Measurements from ENCODE around the gene SOX10.

The SOX10 gene

DNA sequence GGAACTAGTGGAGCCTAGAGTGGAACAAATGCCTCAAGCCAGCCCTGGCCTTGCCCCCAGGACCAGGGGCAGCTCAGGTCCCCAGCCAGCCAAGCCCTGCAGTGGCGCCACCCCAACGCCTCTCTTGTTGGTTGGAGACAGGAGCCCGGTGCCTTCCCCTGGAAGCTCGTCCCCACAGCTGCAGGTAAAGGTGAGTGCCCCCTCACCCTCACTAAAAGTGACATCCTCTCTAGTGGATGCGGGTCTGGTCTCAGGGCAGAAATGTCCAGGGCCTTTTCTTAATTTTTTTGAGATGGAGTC is 56.8 kb downstream of the SOX10 start:
- CTCF ChIA-PET = interaction anchor here (0.8 kb wide), 1 partner anchor 125 kb away, joined by 4 read pairs; no protein-coding TSS in a partner anchor
- Histone ChIP-seq H3K4me1 (ENCODE audit: control insufficient read depth, insufficient read depth, low read length) (no peaks in the 10 kb centered on the region), H3K9me3 (ENCODE audit: control insufficient read depth, insufficient read depth, low read depth, low read length) (no peaks in the 10 kb centered on the region), H3K27ac (ENCODE audit: extremely low read depth, low read depth, low read length) (no peak overlapping the region), H3K36me3 (ENCODE audit: control insufficient read depth in 2 of 2, insufficient read depth in 1 of 2, low read length in 2 of 2) (peaks cover 13 to 94% of the 10 kb centered on the region in 2 experiments), H3K4me3 (ENCODE audit: low read depth, low read length) (no peak overlapping the region)
- no peak for TF ChIP-seq KLF8 (tag by site-specific recombination; IDR thresholded peaks at IDR 0.05)
- TF ChIP-seq, protein P1, sequence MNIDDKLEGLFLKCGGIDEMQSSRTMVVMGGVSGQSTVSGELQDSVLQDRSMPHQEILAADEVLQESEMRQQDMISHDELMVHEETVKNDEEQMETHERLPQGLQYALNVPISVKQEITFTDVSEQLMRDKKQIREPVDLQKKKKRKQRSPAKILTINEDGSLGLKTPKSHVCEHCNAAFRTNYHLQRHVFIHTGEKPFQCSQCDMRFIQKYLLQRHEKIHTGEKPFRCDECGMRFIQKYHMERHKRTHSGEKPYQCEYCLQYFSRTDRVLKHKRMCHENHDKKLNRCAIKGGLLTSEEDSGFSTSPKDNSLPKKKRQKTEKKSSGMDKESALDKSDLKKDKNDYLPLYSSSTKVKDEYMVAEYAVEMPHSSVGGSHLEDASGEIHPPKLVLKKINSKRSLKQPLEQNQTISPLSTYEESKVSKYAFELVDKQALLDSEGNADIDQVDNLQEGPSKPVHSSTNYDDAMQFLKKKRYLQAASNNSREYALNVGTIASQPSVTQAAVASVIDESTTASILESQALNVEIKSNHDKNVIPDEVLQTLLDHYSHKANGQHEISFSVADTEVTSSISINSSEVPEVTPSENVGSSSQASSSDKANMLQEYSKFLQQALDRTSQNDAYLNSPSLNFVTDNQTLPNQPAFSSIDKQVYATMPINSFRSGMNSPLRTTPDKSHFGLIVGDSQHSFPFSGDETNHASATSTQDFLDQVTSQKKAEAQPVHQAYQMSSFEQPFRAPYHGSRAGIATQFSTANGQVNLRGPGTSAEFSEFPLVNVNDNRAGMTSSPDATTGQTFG (tag by site-specific recombination; IDR thresholded peaks at IDR 0.05; ENCODE audit: borderline replicate concordance) = no peak
- no peak for TF ChIP-seq KLF7 (tag by site-specific recombination; IDR thresholded peaks at IDR 0.05; ENCODE audit: borderline replicate concordance)
- TF ChIP-seq ZBTB8A (tag by site-specific recombination; IDR thresholded peaks at IDR 0.05) = no peak
- TF ChIP-seq ZBTB20 (tag by site-specific recombination; IDR thresholded peaks at IDR 0.05) = no peak
- no peak for TF ChIP-seq YY1 (tag by site-specific recombination; IDR thresholded peaks at IDR 0.05)
- no peak for TF ChIP-seq HOXC10 (CRISPR knock-in tag; IDR thresholded peaks at IDR 0.05)
- no peak for TF ChIP-seq ZNF621 (tag by site-specific recombination; IDR thresholded peaks at IDR 0.05)
- TF ChIP-seq ZNF501 (tag by site-specific recombination; IDR thresholded peaks at IDR 0.05) = no peak
- TF ChIP-seq, protein P2, sequence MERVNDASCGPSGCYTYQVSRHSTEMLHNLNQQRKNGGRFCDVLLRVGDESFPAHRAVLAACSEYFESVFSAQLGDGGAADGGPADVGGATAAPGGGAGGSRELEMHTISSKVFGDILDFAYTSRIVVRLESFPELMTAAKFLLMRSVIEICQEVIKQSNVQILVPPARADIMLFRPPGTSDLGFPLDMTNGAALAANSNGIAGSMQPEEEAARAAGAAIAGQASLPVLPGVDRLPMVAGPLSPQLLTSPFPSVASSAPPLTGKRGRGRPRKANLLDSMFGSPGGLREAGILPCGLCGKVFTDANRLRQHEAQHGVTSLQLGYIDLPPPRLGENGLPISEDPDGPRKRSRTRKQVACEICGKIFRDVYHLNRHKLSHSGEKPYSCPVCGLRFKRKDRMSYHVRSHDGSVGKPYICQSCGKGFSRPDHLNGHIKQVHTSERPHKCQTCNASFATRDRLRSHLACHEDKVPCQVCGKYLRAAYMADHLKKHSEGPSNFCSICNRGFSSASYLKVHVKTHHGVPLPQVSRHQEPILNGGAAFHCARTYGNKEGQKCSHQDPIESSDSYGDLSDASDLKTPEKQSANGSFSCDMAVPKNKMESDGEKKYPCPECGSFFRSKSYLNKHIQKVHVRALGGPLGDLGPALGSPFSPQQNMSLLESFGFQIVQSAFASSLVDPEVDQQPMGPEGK (tag by site-specific recombination; IDR thresholded peaks at IDR 0.05) = no peak
- POLR2A ChIA-PET = interaction anchor here (1.5 kb wide), 1 partner anchor 14 kb away, joined by 3 read pairs; no protein-coding TSS in a partner anchor

DNA sequence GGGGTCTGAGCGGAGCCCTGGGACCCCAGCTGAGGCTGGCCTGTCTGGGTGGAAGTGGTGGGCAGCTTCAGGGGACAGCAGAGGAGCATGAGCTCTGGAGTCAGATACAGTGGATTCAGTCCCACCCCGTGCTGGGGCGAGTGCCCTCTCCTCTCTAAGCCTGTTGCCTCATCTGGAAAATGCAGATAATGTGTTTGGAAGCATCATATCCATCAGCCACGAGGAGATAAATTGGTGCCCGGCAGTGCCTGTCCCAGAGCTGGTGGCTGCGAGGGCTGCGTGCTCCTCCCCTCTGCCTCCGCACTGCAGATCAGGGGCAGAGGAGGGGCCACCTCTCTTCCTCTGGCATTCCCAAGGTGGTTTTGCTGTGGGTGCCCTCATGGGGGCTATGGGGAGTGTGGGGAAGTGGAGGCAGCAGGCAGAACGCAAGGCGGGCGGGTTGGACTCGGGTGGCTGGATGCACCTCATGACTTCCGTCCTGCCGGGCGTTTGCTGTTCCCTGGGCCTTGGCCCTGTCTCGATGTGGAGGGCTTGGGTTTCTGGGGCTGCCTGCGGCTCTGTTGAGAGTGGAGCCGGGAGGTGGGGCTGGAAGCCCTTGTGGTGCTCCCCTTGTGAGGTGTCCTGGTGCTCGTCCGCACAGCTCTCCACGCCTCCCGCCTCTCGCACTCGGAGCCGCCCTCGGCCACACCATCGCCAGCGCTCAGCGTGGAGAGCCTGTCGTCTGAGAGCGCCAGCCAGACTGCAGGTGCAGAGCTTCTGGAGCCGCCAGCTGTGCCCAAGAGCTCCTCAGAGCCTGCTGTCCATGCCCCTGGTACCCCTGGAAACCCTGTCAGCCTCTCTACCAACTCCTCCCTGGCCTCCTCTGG is 57.4 kb downstream of the SOX10 start:
- TF ChIP-seq ZBTB48 (tag by site-specific recombination; IDR thresholded peaks at IDR 0.05) (no peak), ZNF416 (tag by site-specific recombination; IDR thresholded peaks at IDR 0.05) (no peak), ZFP3 (tag by site-specific recombination; IDR thresholded peaks at IDR 0.05; ENCODE audit: low read depth) (no peak)
- POLR2A ChIA-PET = interaction anchor here (0.6 to 1.5 kb wide), 5 partner anchors 14 to 64 kb away, joined by 3 to 4 read pairs (median 3); partner anchors contain the start of genes C22orf23, MICALL1 and POLR2F

DNA sequence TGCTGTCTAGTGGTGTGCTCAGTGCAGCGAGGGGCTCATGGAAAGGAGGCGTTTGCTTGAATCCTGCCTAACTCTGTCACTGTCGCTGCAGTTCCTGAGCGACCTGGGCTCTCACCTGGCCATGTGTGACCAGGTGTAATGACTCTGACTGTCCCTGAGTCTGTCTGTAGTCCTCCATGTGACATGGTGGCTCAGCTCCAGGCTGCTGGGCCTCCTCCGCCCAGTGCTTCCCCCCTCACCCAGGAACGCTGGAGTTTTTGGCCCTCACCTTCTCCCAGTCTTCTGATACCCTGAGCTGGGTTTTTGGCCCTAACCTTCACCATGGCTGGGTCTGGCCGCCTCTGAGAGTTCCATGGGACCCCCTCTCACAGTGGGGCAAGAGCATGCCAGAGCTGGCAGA is 58.0 kb downstream of the SOX10 start:
- Histone ChIP-seq H3K4me3 (ENCODE audit: low read depth, low read length) (no peak overlapping the region), H3K4me1 (ENCODE audit: control insufficient read depth, insufficient read depth, low read length) (no peaks in the 10 kb centered on the region), H3K27ac (ENCODE audit: extremely low read depth, low read depth, low read length) (no peak overlapping the region), H3K9me3 (ENCODE audit: control insufficient read depth, insufficient read depth, low read depth, low read length) (no peaks in the 10 kb centered on the region), H3K36me3 (ENCODE audit: control insufficient read depth in 2 of 2, insufficient read depth in 1 of 2, low read length in 2 of 2) (peaks cover 15 to 89% of the 10 kb centered on the region in 2 experiments)
- POLR2A ChIA-PET = interaction anchor here (0.6 to 1.1 kb wide), 3 partner anchors 27 to 64 kb away, joined by 3 read pairs; partner anchors contain the start of genes C22orf23 and POLR2F
- CTCF ChIA-PET = interaction anchor here (0.7 kb wide), 1 partner anchor 89 kb away, joined by 3 read pairs; no protein-coding TSS in a partner anchor
- TF ChIP-seq IKZF3 (tag by site-specific recombination; IDR thresholded peaks at IDR 0.05) (no peak), ZNF184 (tag by site-specific recombination; IDR thresholded peaks at IDR 0.05) (no peak), ZXDB (tag by site-specific recombination; IDR thresholded peaks at IDR 0.05) (no peak), ZNF621 (tag by site-specific recombination; IDR thresholded peaks at IDR 0.05) (no peak), KLF1 (tag by site-specific recombination; IDR thresholded peaks at IDR 0.05) (no peak), ZNF701 (tag by site-specific recombination; IDR thresholded peaks at IDR 0.05) (no peak)
- TF ChIP-seq, protein P3, sequence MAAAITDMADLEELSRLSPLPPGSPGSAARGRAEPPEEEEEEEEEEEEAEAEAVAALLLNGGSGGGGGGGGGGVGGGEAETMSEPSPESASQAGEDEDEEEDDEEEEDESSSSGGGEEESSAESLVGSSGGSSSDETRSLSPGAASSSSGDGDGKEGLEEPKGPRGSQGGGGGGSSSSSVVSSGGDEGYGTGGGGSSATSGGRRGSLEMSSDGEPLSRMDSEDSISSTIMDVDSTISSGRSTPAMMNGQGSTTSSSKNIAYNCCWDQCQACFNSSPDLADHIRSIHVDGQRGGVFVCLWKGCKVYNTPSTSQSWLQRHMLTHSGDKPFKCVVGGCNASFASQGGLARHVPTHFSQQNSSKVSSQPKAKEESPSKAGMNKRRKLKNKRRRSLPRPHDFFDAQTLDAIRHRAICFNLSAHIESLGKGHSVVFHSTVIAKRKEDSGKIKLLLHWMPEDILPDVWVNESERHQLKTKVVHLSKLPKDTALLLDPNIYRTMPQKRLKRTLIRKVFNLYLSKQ (tag by site-specific recombination; IDR thresholded peaks at IDR 0.05; ENCODE audit: borderline replicate concordance) = no peak

More for the DNA sequence above, 57.4 kb downstream of the SOX10 start:
- H3K9me3 ChIP-seq (ENCODE audit: control insufficient read depth, insufficient read depth, low read depth, low read length) = no peaks in the 10 kb centered on the region
- CTCF ChIA-PET = interaction anchor here (0.7 to 0.8 kb wide), 2 partner anchors 88 to 125 kb away, joined by 3 to 4 read pairs; no protein-coding TSS in a partner anchor
- H3K4me3 ChIP-seq (ENCODE audit: low read depth, low read length) = no peak overlapping the region
- no peak overlapping the region for H3K27ac ChIP-seq (ENCODE audit: extremely low read depth, low read depth, low read length)
- H3K4me1 ChIP-seq (ENCODE audit: control insufficient read depth, insufficient read depth, low read length) = no peaks in the 10 kb centered on the region
- peaks cover 15 to 89% of the 10 kb centered on the region in 2 experiments for H3K36me3 ChIP-seq (ENCODE audit: control insufficient read depth in 2 of 2, insufficient read depth in 1 of 2, low read length in 2 of 2)
